ENCODE measurements around the gene RAPGEF5. TPM values are rescaled to one million over a fixed set of nuclear protein-coding genes. Genes with fewer than 3 reads are reported as not detected.

The RAPGEF5 gene
- total RNA-seq, 4 donors from 2014 or later: 26.5 to 76.6 (median 39.3) TPM

DNA sequence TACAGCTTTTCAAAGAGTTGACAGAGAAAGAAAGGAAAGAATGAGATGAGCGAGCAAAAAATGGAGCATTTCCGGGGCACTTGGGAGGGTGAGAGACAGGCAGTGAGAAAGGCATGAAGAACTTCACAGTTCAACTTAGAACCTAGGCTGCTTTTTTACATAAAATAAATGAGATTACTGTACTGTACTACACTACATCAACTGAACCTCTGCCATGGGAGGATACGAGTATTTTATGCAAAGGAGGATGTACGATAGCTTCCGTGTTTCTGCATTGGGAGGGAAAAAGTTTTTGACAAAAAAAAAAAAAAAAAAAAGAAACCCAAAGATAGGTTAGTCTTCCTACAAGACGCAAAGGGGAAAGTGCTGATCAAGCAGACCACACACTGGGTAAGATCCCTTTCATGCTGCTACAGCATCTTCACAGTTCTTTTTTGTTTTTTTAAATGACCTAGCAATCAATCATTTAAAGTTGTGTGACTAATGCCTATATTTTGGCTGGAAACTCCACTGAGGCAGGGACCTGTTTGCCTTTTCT is 88.0 kb downstream of the RAPGEF5 start:
- Histone ChIP-seq H3K4me1 (no peaks in the 10 kb centered on the region), H3K9me3 (no peaks in the 10 kb centered on the region), H3K4me3 (replicated peaks in 1 of 3) (no peak overlapping the region), H3K36me3 (no peaks in the 10 kb centered on the region), H3K27me3 (no peaks in the 10 kb centered on the region), H3K27ac (no peak overlapping the region)
- intact Hi-C loops (cut with DNase I): no loop called here
- TF ChIP-seq, protein P1, sequence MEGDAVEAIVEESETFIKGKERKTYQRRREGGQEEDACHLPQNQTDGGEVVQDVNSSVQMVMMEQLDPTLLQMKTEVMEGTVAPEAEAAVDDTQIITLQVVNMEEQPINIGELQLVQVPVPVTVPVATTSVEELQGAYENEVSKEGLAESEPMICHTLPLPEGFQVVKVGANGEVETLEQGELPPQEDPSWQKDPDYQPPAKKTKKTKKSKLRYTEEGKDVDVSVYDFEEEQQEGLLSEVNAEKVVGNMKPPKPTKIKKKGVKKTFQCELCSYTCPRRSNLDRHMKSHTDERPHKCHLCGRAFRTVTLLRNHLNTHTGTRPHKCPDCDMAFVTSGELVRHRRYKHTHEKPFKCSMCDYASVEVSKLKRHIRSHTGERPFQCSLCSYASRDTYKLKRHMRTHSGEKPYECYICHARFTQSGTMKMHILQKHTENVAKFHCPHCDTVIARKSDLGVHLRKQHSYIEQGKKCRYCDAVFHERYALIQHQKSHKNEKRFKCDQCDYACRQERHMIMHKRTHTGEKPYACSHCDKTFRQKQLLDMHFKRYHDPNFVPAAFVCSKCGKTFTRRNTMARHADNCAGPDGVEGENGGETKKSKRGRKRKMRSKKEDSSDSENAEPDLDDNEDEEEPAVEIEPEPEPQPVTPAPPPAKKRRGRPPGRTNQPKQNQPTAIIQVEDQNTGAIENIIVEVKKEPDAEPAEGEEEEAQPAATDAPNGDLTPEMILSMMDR (IDR thresholded peaks at IDR 0.05): no peak
- TF ChIP-seq POLR2A (IDR thresholded peaks at IDR 0.05): no peak
- no peak for DNase-seq
- WGBS, 2 donors: 81 to 86% methylated on average over 6 of the region's 6 CpGs

DNA sequence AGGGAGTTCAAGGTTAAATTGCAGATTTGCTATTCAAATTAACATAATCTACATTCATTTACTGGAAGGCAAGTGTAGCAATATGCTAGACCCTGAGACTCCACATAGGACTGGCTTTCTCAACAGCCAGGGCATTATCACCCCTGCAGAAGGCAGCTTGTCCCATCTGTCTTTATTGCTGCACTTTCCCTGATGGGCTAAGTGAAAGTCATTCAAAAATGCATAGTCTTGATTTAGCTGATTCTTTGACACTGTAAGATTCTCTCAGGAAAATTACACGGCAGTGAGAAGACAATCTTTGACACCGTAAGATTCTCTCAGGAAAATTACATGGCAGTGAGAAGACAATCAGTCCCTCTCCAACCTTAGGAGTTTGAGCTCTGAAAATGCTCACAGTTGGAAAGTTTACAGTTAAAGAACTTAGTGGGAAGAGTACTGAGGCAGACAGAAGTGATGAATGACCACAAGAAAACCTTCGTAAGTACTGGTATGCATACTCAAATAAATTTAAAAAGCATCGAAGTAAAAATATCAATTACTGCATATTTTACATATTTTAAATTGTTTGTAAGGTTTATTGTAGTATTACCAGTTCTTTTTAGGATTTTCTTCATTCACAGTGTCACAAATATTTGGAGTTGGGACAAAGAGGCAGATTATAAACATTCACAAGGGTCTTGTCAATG is 88.9 kb downstream of the RAPGEF5 start:
- 80 to 86% methylated on average over 4 of the region's 4 CpGs for WGBS, 2 donors
- no peaks in the 10 kb centered on the region for H3K36me3 ChIP-seq
- no peaks in the 10 kb centered on the region for H3K27me3 ChIP-seq
- DNase-seq: no peak
- intact Hi-C loops (cut with DNase I): no loop called here
- H3K27ac ChIP-seq: no peak overlapping the region
- H3K4me3 ChIP-seq (replicated peaks in 1 of 3): no peak overlapping the region
- H3K9me3 ChIP-seq: no peaks in the 10 kb centered on the region
- no peaks in the 10 kb centered on the region for H3K4me1 ChIP-seq
- no peak for TF ChIP-seq POLR2A (IDR thresholded peaks at IDR 0.05)
- TF ChIP-seq, protein P1 (IDR thresholded peaks at IDR 0.05): no peak

DNA sequence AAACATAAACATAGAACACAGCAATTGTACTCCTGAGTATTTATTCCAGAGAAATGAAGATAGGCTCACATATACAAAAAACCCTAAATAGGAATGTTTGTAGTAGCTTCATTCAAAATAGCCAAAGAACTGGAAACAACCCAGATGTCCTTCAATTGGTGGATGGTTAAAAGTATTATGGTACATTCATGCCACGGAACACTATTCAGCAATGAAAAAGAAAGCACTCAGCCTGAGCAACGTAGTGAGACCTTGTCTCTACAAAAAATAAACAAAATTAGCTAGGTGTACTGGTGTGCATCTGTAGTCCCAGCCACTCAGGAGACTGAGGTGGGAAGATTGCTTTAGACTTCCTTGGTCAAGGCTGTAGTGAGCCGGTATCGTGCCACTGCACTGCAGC is 94.4 kb downstream of the RAPGEF5 start:
- no peaks in the 10 kb centered on the region for H3K9me3 ChIP-seq
- no peaks in the 10 kb centered on the region for H3K4me1 ChIP-seq
- intact Hi-C loops (cut with DNase I): no loop called here
- no peak overlapping the region for H3K27ac ChIP-seq
- WGBS, 2 donors: 92 to 94% methylated on average over 4 of the region's 4 CpGs
- H3K36me3 ChIP-seq: no peaks in the 10 kb centered on the region
- H3K27me3 ChIP-seq: no peaks in the 10 kb centered on the region
- DNase-seq: no peak
- TF ChIP-seq POLR2A (IDR thresholded peaks at IDR 0.05): no peak
- TF ChIP-seq, protein P1 (IDR thresholded peaks at IDR 0.05): no peak
- H3K4me3 ChIP-seq (replicated peaks in 1 of 3): no peak overlapping the region

DNA sequence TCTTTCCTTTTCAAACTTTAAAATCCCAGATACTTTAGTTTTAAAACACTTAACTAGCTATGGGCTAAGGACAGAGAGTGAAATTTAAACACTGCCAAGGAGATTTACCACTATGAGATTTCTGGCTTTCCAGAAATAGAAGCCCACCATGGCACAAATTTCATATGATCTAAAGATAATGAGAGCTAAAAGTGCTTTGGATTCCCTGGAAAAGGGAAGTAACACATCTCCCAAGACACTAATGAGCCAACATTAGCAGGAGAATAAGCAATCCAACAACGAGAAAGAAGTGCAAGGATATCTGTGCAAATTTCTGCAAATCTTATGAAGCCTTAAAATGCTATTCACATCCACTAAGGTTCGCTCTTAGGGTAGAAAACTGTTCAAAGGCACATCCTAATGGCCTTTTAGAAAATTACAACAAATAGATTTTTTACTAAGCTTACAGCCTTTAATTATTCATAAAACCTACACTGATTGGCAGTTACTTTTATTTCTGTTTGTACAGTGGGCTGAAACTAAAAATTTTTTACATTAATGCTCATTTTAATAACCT is 100.3 kb downstream of the RAPGEF5 start:
- intact Hi-C loops (cut with DNase I): no loop called here
- no peak for DNase-seq
- 79 to 82% methylated on average over 2 of the region's 2 CpGs for WGBS, 2 donors
- H3K27ac ChIP-seq: no peak overlapping the region
- no peaks in the 10 kb centered on the region for H3K27me3 ChIP-seq
- no peaks in the 10 kb centered on the region for H3K36me3 ChIP-seq
- H3K9me3 ChIP-seq: no peaks in the 10 kb centered on the region
- no peaks in the 10 kb centered on the region for H3K4me1 ChIP-seq
- TF ChIP-seq POLR2A (IDR thresholded peaks at IDR 0.05): no peak
- TF ChIP-seq, protein P1 (IDR thresholded peaks at IDR 0.05): no peak
- no peak overlapping the region for H3K4me3 ChIP-seq (replicated peaks in 1 of 3)

DNA sequence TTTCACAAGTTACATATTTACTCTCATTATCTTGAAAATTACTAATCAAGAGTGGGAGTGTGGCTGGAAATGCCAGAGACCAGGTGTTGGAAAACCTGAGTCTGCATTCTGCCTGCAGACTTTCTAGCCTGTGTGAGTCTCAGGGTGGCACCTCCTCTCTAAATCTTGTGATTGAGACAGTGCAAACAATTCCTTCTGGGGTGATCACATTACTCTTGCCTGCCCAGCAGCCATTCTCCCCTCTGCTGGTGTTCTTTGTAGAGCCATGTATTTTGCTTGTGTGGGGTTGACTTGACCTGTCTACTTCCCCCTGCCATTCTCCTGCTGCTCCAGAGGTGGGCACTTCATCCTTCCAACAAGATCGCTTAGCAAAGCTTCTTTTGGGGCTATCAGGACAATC is 101.1 kb downstream of the RAPGEF5 start:
- WGBS, 2 donors: 63 to 76% methylated on average over 1 of the region's 1 CpG
- Histone ChIP-seq H3K36me3 (no peaks in the 10 kb centered on the region), H3K4me1 (no peaks in the 10 kb centered on the region), H3K4me3 (replicated peaks in 1 of 3) (no peak overlapping the region), H3K9me3 (no peaks in the 10 kb centered on the region), H3K27me3 (no peaks in the 10 kb centered on the region), H3K27ac (no peak overlapping the region)
- intact Hi-C loops (cut with DNase I): no loop called here
- TF ChIP-seq POLR2A (IDR thresholded peaks at IDR 0.05): no peak
- TF ChIP-seq, protein P1 (IDR thresholded peaks at IDR 0.05): no peak
- DNase-seq: no peak

Measured in thyroid gland (tissue), 4 donors.